GM23338 (cell line): ENCODE data around the gene CCDC28B.
A peak's percentile ranks its signal among the peaks of the same experiment; 100 is the strongest.

Source experiments
- POLR2AphosphoS5 ChIP-seq: IDR thresholded peaks from 2 replicates; pipeline ENCODE4 v1.6.1; 2016; ENCODE audit warnings: antibody characterized with exemption, low read depth
- TF ChIP-seq, protein P1 (sequence below), 2 experiments: fragments of 200-600 bp in 1 of 2; sonication (generic) in 1 of 2; conservative IDR thresholded peaks; 2 replicates each; pipeline versions ENCODE4 v1.5.1 to v1.6.1; 2016 to 2017; ENCODE audit warnings: antibody characterized with exemption in 2 of 2, low read depth in 2 of 2, mild to moderate bottlenecking in 2 of 2, moderate library complexity in 1 of 2

DNA sequence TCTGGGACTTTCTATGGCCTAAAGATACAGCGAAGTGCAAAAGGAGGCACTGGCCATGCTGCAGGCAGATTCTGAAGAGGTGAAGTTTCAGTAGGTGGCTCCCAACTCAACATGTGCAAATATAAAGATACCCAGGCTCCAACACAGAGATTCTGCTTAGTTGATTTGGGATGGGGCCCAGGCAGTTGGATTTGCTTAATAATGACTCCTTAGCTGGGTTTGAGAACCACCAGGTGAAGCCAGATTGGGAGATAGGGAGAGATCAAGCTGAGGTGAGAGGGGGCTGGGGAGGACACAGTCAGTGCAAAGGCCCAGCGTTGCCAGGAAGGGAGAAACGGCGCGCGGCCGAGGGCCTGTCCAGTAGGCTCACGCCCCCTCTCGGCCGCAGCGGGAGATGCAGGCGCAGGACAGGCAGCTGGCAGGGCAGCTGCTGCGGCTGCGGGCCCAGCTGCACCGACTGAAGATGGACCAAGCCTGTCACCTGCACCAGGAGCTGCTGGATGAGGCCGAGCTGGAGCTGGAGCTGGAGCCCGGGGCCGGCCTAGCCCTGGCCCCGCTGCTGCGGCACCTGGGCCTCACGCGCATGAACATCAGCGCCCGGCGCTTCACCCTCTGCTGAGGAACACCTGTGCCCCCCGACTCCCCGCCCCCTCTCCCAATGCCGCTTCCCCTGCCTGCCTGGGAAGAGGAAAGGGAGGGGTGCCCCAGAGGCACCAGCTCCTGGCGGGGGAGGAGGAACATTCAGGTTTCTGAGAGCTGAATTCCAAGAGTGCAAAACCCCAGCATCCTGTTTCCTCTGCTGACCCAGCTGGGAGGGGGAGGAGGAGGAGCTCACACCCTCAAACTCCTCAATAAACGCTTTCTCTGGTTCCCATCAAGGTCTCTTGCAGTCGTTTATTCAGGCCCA lies 47.8 kb downstream of the CCDC28B start:
- TF ChIP-seq, protein P1, sequence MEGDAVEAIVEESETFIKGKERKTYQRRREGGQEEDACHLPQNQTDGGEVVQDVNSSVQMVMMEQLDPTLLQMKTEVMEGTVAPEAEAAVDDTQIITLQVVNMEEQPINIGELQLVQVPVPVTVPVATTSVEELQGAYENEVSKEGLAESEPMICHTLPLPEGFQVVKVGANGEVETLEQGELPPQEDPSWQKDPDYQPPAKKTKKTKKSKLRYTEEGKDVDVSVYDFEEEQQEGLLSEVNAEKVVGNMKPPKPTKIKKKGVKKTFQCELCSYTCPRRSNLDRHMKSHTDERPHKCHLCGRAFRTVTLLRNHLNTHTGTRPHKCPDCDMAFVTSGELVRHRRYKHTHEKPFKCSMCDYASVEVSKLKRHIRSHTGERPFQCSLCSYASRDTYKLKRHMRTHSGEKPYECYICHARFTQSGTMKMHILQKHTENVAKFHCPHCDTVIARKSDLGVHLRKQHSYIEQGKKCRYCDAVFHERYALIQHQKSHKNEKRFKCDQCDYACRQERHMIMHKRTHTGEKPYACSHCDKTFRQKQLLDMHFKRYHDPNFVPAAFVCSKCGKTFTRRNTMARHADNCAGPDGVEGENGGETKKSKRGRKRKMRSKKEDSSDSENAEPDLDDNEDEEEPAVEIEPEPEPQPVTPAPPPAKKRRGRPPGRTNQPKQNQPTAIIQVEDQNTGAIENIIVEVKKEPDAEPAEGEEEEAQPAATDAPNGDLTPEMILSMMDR (conservative IDR thresholded peaks at IDR 0.05; ENCODE audit: low read depth in 2 of 2): peak; percentile 74 to 96
- peak; percentile 49 for TF ChIP-seq POLR2AphosphoS5
